ENCODE results near the gene PTPRG. TPM values are rescaled to one million over a fixed set of nuclear protein-coding genes. Genes with fewer than 3 reads are reported as not detected.

PTPRG gene
- total RNA-seq, 2 experiments from 2014 or later: 0.03 to 0.05 TPM

DNA sequence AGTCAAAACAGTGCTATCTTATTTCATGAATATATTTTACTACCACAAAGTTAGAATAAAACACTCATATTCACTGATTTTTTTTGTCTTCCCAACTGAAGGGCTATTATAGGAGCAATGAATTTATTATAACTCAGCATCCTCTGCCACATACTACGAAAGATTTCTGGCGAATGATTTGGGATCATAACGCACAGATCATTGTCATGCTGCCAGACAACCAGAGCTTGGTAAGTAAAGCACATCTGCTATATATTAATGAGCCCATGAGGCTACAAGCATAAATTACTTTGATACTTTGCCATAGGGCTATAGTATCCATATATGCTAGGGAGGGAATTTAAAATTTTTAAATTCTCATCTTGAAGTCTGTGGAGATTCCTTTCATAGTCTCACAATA, 716.1 kb downstream of the PTPRG start:
- intact Hi-C loops (cut with DNase I, micrococcal nuclease): no loop called here

DNA sequence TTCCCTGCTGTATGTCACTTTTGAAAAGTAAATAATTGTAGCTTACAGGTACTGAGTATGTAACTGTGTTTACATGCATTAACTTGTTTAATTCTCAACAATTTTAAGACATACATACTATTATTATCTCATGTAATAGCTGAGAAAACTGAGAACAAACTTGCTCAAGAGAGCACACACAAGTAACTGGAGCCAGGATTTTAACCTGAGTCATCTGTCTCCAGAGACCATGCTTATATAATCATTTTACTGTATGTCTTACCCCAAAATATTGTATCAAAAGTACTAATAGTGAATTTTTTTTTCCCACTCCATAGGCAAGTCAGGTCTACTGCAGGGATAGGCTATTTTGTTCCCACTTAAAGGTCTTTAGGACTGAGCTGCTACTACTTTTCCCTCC, 716.6 kb downstream of the PTPRG start:
- Histone ChIP-seq H3K36me3 (ENCODE audit: insufficient read depth, low read length) (no peaks in the 10 kb centered on the region), H3K27me3 (ENCODE audit: control insufficient read depth in 1 of 2, insufficient read depth in 2 of 2, low read length in 2 of 2) (no peaks in the 10 kb centered on the region), H3K9me3 (ENCODE audit: control insufficient read depth in 1 of 2, insufficient read depth in 1 of 2, low read length in 2 of 2) (no peaks in the 10 kb centered on the region), H3K4me1 (ENCODE audit: insufficient read depth, low read length) (no peaks in the 10 kb centered on the region), H3K4me3 (ENCODE audit: low read length) (no peak overlapping the region), H3K27ac (ENCODE audit: low read depth in 1 of 2, low read length in 2 of 2) (no peak overlapping the region)
- no peaks in the 10 kb centered on the region for H3K9me3 Mint-ChIP-seq
- ATAC-seq (ENCODE audit: poor library complexity) (no peak), DNase-seq (no peak)
- TF ChIP-seq, protein P1, sequence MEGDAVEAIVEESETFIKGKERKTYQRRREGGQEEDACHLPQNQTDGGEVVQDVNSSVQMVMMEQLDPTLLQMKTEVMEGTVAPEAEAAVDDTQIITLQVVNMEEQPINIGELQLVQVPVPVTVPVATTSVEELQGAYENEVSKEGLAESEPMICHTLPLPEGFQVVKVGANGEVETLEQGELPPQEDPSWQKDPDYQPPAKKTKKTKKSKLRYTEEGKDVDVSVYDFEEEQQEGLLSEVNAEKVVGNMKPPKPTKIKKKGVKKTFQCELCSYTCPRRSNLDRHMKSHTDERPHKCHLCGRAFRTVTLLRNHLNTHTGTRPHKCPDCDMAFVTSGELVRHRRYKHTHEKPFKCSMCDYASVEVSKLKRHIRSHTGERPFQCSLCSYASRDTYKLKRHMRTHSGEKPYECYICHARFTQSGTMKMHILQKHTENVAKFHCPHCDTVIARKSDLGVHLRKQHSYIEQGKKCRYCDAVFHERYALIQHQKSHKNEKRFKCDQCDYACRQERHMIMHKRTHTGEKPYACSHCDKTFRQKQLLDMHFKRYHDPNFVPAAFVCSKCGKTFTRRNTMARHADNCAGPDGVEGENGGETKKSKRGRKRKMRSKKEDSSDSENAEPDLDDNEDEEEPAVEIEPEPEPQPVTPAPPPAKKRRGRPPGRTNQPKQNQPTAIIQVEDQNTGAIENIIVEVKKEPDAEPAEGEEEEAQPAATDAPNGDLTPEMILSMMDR (IDR thresholded peaks at IDR 0.05): no peak
- H3K27me3 Mint-ChIP-seq: no peaks in the 10 kb centered on the region
- ChIA-PET POLR2A (no interaction called here), CTCF (no interaction called here)
- intact Hi-C loops (cut with DNase I, micrococcal nuclease): no loop called here
- no peak overlapping the region for H3K27ac Mint-ChIP-seq
- no peaks in the 10 kb centered on the region for H3K36me3 Mint-ChIP-seq (ENCODE audit: low read depth)
- H3K4me1 Mint-ChIP-seq (ENCODE audit: low read depth): no peaks in the 10 kb centered on the region
- no peak overlapping the region for H3K4me3 Mint-ChIP-seq

More for the DNA sequence above, 716.1 kb downstream of the PTPRG start:
- CTCF ChIA-PET: no interaction called here
- no peak overlapping the region for H3K4me3 Mint-ChIP-seq
- TF ChIP-seq, protein P1 (IDR thresholded peaks at IDR 0.05): no peak
- no peaks in the 10 kb centered on the region for H3K27me3 Mint-ChIP-seq
- H3K4me1 Mint-ChIP-seq (ENCODE audit: low read depth): no peaks in the 10 kb centered on the region
- Histone ChIP-seq H3K27me3 (ENCODE audit: control insufficient read depth in 1 of 2, insufficient read depth in 2 of 2, low read length in 2 of 2) (no peaks in the 10 kb centered on the region), H3K36me3 (ENCODE audit: insufficient read depth, low read length) (no peaks in the 10 kb centered on the region), H3K27ac (ENCODE audit: low read depth in 1 of 2, low read length in 2 of 2) (no peak overlapping the region), H3K9me3 (ENCODE audit: control insufficient read depth in 1 of 2, insufficient read depth in 1 of 2, low read length in 2 of 2) (no peaks in the 10 kb centered on the region), H3K4me1 (ENCODE audit: insufficient read depth, low read length) (no peaks in the 10 kb centered on the region), H3K4me3 (ENCODE audit: low read length) (no peak overlapping the region)
- no peaks in the 10 kb centered on the region for H3K9me3 Mint-ChIP-seq
- ATAC-seq (ENCODE audit: poor library complexity): no peak
- H3K27ac Mint-ChIP-seq: no peak overlapping the region
- POLR2A ChIA-PET: no interaction called here
- no peaks in the 10 kb centered on the region for H3K36me3 Mint-ChIP-seq (ENCODE audit: low read depth)
- DNase-seq: no peak

GRCh38 chr3:62281726-62282125, 720.4 kb downstream of the PTPRG start:
- Histone ChIP-seq H3K4me1 (ENCODE audit: insufficient read depth, low read length) (no peaks in the 10 kb centered on the region), H3K27ac (ENCODE audit: low read depth in 1 of 2, low read length in 2 of 2) (no peak overlapping the region), H3K9me3 (ENCODE audit: control insufficient read depth in 1 of 2, insufficient read depth in 1 of 2, low read length in 2 of 2) (no peaks in the 10 kb centered on the region), H3K4me3 (ENCODE audit: low read length) (no peak overlapping the region), H3K27me3 (ENCODE audit: control insufficient read depth in 1 of 2, insufficient read depth in 2 of 2, low read length in 2 of 2) (no peaks in the 10 kb centered on the region), H3K36me3 (ENCODE audit: insufficient read depth, low read length) (no peaks in the 10 kb centered on the region)
- POLR2A ChIA-PET: no interaction called here
- no peaks in the 10 kb centered on the region for H3K36me3 Mint-ChIP-seq (ENCODE audit: low read depth)
- CTCF ChIA-PET: no interaction called here
- no peaks in the 10 kb centered on the region for H3K4me1 Mint-ChIP-seq (ENCODE audit: low read depth)
- TF ChIP-seq, protein P1 (IDR thresholded peaks at IDR 0.05): no peak
- no peaks in the 10 kb centered on the region for H3K9me3 Mint-ChIP-seq
- H3K27me3 Mint-ChIP-seq: no peaks in the 10 kb centered on the region
- H3K4me3 Mint-ChIP-seq: no peak overlapping the region
- DNase-seq (no peak), ATAC-seq (ENCODE audit: poor library complexity) (no peak)
- intact Hi-C loops (cut with DNase I, micrococcal nuclease): no loop called here
- H3K27ac Mint-ChIP-seq: no peak overlapping the region

Measured in CD4-positive, alpha-beta T cell (primary cell).